KMS-11 (cell line): Measurements from ENCODE around the gene TMEM106C.

Source experiments
- H2AFZ ChIP-seq: fragments of 200-600 bp; sonication (generic); 2 replicates; pipeline ENCODE4 v1.6.1; 2016; ENCODE audit warnings: antibody characterized with exemption, mixed run types, low read depth
- H3K27ac ChIP-seq: fragments of 200-600 bp; sonication (generic); 2 replicates; pipeline ENCODE4 v1.6.1; 2016; ENCODE audit warnings: mild to moderate bottlenecking, mixed run types
- H3K27me3 ChIP-seq: fragments of 200-600 bp; sonication (generic); 2 replicates; pipeline ENCODE4 v1.6.1; 2017; ENCODE audit warnings: mild to moderate bottlenecking, low read depth, mixed run types, moderate library complexity; ENCODE audit not compliant: insufficient read depth
- H3K36me3 ChIP-seq: fragments of 200-600 bp; sonication (generic); 2 replicates; pipeline ENCODE4 v1.6.1; 2017; ENCODE audit warnings: mild to moderate bottlenecking, mixed run types; ENCODE audit not compliant: insufficient read depth
- H3K4me1 ChIP-seq: fragments of 200-600 bp; sonication (generic); 2 replicates; pipeline ENCODE4 v1.6.1; 2016; ENCODE audit warnings: mild to moderate bottlenecking, low read depth, mixed run types; ENCODE audit not compliant: poor library complexity, severe bottlenecking
- H3K4me2 ChIP-seq: fragments of 200-600 bp; sonication (generic); 2 replicates; pipeline ENCODE4 v1.7.0; 2016; ENCODE audit warnings: mild to moderate bottlenecking, mixed run types
- H3K4me3 ChIP-seq: fragments of 200-600 bp; sonication (generic); IDR thresholded peaks from 2 replicates; pipeline ENCODE4 v1.6.1; 2017; ENCODE audit warnings: low read depth, low read length, mixed read lengths; ENCODE audit not compliant: insufficient read depth
- H3K79me2 ChIP-seq: fragments of 200-600 bp; sonication (generic); 2 replicates; pipeline ENCODE4 v1.6.1; 2016; ENCODE audit warnings: low read depth, mixed run types; ENCODE audit not compliant: insufficient read depth
- H3K9ac ChIP-seq: fragments of 200-600 bp; sonication (generic); 2 replicates; pipeline ENCODE4 v1.6.1; 2016; ENCODE audit warnings: mild to moderate bottlenecking, mixed run types
- H4K20me1 ChIP-seq: fragments of 200-600 bp; sonication (generic); 2 replicates; pipeline ENCODE4 v1.6.1; 2016; ENCODE audit warnings: mild to moderate bottlenecking, mixed run types; ENCODE audit not compliant: insufficient read depth
- TF ChIP-seq, protein P1 (sequence below): fragments of 200-600 bp; sonication (generic); conservative IDR thresholded peaks from 2 replicates; pipeline ENCODE4 v1.6.1; 2017; ENCODE audit warnings: low read depth, mild to moderate bottlenecking, antibody characterized with exemption, low read length, moderate library complexity, mixed read lengths

Gene TMEM106C

DNA sequence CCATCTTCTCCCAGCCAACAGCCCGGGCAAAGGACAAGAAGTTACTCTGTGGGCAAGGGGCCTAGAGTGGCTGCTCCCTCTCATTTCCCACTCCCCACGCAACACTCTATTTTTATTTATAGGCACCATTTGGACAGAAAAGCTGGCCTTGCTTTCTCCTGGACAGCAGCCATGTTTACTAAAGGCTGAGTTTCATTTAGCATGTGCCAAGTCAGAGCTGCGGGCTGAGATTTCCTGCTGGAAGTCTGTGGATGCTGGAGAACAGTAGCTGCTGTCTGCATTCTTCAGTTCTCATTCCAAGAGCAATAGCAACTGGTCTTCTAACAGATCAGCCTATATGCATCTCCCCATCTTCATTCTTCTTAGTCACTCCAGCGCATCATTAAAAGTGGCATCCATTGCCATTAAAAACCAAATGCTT lies 32.6 kb downstream of the TMEM106C start:
- Histone ChIP-seq H3K4me2 (no peak overlapping the region), H3K27me3 (peaks cover 15% of the 10 kb centered on the region), H3K36me3 (no peaks in the 10 kb centered on the region), H3K9ac (no peak overlapping the region), H3K4me1 (no peaks in the 10 kb centered on the region), H4K20me1 (no peaks in the 10 kb centered on the region), H3K4me3 (no peak overlapping the region), H3K27ac (no peak overlapping the region), H3K79me2 (no peaks in the 10 kb centered on the region), H2AFZ (no peak overlapping the region)
- TF ChIP-seq, protein P1, sequence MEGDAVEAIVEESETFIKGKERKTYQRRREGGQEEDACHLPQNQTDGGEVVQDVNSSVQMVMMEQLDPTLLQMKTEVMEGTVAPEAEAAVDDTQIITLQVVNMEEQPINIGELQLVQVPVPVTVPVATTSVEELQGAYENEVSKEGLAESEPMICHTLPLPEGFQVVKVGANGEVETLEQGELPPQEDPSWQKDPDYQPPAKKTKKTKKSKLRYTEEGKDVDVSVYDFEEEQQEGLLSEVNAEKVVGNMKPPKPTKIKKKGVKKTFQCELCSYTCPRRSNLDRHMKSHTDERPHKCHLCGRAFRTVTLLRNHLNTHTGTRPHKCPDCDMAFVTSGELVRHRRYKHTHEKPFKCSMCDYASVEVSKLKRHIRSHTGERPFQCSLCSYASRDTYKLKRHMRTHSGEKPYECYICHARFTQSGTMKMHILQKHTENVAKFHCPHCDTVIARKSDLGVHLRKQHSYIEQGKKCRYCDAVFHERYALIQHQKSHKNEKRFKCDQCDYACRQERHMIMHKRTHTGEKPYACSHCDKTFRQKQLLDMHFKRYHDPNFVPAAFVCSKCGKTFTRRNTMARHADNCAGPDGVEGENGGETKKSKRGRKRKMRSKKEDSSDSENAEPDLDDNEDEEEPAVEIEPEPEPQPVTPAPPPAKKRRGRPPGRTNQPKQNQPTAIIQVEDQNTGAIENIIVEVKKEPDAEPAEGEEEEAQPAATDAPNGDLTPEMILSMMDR = no peak

DNA sequence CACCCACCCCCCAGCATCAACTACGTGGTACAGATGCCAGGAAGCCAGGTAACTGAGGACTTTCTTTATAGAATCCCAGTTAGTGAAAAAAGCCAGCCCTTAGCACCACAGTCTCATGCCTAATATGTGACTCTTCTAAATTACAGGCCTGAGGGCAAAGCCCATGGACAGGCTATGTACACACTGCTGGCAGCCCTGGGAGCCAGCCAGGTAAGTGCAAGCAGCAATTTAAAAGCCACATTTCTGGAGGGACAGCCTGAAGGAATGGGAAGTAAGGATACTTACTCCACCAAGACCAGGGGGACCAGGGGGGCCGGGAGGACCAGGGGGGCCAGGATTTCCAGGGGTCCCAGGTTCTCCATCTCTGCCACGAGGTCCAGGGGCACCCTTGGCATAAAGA lies 33.9 kb downstream of the TMEM106C start:
- no peaks in the 10 kb centered on the region for H4K20me1 ChIP-seq
- H2AFZ ChIP-seq = no peak overlapping the region
- H3K4me3 ChIP-seq = no peak overlapping the region
- no peaks in the 10 kb centered on the region for H3K4me1 ChIP-seq
- no peak overlapping the region for H3K4me2 ChIP-seq
- H3K27ac ChIP-seq = no peak overlapping the region
- TF ChIP-seq, protein P1 = no peak
- no peaks in the 10 kb centered on the region for H3K79me2 ChIP-seq
- no peaks in the 10 kb centered on the region for H3K36me3 ChIP-seq
- peaks cover 28% of the 10 kb centered on the region for H3K27me3 ChIP-seq
- no peak overlapping the region for H3K9ac ChIP-seq

DNA sequence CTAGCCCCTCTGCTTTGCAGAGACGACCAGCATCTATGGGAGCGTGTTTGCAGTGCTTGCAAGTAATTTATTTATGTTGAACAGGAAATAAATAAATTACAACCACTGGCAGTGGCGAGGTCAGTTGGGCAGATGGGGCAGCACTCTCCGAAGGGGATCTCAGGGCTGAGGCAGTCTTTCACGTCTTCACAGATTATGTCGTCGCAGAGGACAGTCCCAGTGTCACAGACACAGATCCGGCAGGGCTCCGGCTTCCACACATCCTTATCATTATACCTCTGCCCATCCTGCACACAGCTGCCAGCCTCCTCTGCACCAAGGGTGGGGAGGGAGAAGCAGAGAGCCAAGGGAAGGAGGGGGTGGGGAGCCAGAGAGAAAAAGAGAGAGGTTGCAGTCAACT lies 36.4 kb downstream of the TMEM106C start:
- Histone ChIP-seq H4K20me1 (no peaks in the 10 kb centered on the region), H3K27me3 (peaks cover 39% of the 10 kb centered on the region), H3K4me3 (no peak overlapping the region)

DNA sequence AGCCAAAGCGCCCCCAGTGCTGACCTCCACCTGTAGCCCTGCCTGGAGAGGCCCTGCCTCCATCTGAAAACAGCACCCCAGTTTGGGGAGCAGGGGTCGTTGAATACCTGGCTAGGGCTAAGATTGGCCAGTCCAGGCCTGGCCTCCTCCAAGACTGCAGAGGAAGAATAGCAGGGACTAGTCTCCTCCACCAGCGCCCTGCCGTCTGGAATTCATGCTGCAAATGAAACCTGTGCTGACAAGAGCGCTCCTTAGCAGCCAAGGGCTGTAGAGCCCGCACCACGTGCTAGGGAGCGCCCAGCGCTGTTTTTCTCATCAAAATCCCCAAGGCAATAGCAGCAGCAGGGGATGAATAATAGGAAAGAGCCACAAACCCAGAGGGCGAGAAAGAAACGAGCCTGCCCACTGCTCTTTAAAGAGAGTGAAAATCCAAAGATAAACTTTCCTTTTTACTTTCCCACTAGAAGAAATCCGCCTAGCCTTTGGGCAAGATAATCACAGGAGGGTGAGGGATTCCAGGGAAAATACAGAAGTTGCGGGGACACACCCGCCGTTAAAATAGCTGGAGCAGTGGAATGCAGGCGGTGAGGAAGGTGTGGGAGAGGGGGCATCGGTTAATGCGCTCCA lies 37.6 kb downstream of the TMEM106C start:
- TF ChIP-seq, protein P1 = no peak
- Histone ChIP-seq H3K27me3 (peaks cover 39% of the 10 kb centered on the region), H3K9ac (no peak overlapping the region), H3K4me3 (no peak overlapping the region), H3K27ac (no peak overlapping the region), H3K79me2 (no peaks in the 10 kb centered on the region), H3K36me3 (no peaks in the 10 kb centered on the region), H2AFZ (peak overlapping the region; percentile 39; the same call in 1 of the 2 replicates), H3K4me1 (no peaks in the 10 kb centered on the region), H4K20me1 (no peaks in the 10 kb centered on the region), H3K4me2 (peak overlapping the region; percentile 11; the same call in 1 of the 2 replicates)

More for the DNA sequence above, 36.4 kb downstream of the TMEM106C start:
- H3K79me2 ChIP-seq = no peaks in the 10 kb centered on the region
- TF ChIP-seq, protein P1 = no peak
- H3K4me1 ChIP-seq = no peaks in the 10 kb centered on the region
- no peak overlapping the region for H3K4me2 ChIP-seq
- no peak overlapping the region for H3K9ac ChIP-seq
- H3K27ac ChIP-seq = no peak overlapping the region
- H2AFZ ChIP-seq = no peak overlapping the region
- no peaks in the 10 kb centered on the region for H3K36me3 ChIP-seq
